ENCODE results near the gene ZDHHC13.
A peak's percentile ranks its signal among the peaks of the same experiment; 100 is the strongest.

ZDHHC13 gene

GRCh38 chr11:19116971-19117759 is at the start of gene ZDHHC13:
Gene ZDHHC13, plus strand, starts transcription at chr11:19117168. Its CDS starts 82 bp downstream, at chr11:19117250.
- peak; percentile 85 to 92 (median 88) for DNase-seq

- peak in 3 of 4 experiments; percentile 3 to 13 (median 9) for DNase-seq
These were observed 45.7 kb upstream of the ZDHHC13 start for GRCh38 chr11:19071255-19071654.

- no peak for DNase-seq
These were observed 44.5 kb upstream of the ZDHHC13 start for GRCh38 chr11:19072464-19072863.

GRCh38 chr11:19073454-19074415 is 43.2 kb upstream of the ZDHHC13 start:
- DNase-seq = no peak

DNA sequence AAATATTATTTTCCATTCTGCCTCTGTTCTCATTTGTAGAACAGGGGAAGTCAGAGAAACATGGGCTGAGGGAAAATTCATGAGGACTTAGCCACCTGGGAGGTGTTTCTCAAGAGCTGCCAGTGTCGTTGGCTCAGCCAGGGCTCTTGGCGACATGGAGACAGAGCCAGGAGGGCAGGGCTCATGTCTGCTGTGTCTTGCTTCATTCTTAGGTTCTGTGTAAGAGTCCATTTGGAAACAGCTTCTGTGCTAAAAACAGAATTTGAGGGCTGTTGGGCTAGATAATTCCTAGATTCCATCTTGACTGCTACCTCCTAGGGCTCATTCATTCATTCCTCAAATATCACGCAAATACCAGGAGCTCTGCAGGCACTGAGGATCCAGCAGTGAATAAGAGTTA is 41.3 kb upstream of the ZDHHC13 start:
- DNase-seq = no peak

- peak in 2 of 4 experiments; percentile 10 to 40 for DNase-seq
These were observed 40.0 kb upstream of the ZDHHC13 start for GRCh38 chr11:19076744-19077589.

GRCh38 chr11:19077965-19078364 is 39.0 kb upstream of the ZDHHC13 start:
- DNase-seq = no peak

- DNase-seq = no peak
These were observed 37.1 kb upstream of the ZDHHC13 start for GRCh38 chr11:19079643-19080440.

GRCh38 chr11:19080579-19080993 is 36.4 kb upstream of the ZDHHC13 start:
- DNase-seq = no peak

DNA sequence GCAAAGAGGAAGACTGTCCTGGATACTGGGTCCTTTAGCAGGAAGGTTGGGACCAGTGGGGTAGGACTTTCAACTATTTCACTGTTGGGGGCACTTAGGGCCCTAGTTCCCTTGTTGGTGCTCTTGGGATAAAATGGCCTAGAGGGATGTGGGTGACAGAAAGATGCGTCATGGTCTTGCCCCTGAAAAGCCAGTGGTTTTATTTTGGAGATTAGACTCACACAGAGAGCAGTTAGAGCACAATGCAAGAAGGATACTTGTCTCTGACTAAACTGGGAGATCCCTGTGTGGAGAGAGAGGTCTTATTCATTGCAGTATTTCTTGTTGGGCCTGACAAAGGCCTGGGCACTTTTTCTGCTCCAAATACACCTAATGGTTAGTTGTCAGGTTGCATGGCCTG is 33.8 kb upstream of the ZDHHC13 start:
- DNase-seq = no peak

- no peak for DNase-seq
These were observed 32.2 kb upstream of the ZDHHC13 start for GRCh38 chr11:19084661-19085315.

DNA sequence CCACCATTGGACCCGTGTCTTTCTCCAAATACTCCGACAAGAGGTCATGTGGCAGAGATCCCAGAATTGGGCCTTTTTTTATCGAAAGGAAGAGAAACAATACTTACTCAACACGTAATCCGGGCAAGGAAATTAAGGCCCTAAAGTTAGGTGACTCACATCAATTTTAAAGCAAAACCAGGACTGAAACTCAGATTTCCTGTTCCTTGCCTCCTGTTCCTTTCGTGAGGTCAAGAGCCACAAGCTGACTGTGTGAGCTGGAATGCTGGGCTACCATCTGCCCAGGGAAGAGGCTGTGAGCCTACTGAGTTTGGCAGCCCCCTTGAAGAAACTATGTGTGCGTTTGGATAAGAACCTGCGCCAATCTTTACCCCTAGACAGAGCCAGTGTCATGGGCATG is 29.3 kb upstream of the ZDHHC13 start:
- no peak for DNase-seq

DNA sequence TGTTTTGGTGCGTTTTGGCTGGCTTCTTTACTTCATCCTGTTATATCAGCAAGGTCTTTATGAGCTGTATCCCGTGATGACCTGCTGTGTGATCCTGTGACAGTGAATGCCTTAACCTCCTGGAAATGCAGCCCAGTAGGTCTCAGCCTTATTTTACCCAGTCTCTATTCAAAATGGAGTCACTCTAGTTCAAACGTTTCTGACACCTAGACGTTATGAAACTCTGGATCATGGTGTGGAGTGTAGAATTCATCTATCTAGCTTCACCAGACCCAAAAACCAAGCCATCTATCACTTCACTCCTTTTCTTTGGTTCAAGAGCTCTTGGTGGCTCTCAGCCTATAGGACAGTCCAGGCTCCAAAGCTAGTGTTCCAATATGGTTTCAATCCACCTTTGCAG is 28.2 kb upstream of the ZDHHC13 start:
- no peak for DNase-seq

DNA sequence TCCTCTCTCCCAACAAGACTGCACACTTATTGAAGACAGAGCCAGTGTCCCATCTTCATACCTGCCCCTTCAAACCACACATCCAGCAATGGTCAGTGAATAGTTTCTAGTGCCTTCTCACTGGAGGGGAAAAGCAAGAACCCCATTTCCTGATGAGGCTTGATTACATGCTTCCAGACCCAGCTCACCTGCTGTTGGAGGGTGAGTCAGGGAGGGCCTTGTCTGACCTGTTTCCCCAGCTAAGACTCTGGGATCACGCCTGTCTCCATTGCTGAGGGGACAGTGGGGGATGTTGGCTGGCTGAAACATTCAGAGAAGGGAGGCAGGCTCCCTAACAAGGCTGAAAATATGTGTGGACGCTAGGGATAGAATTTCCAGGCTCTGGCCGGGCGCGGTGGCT is 27.5 kb upstream of the ZDHHC13 start:
- DNase-seq = no peak

GRCh38 chr11:19091366-19091765 is 25.6 kb upstream of the ZDHHC13 start:
- no peak for DNase-seq

DNA sequence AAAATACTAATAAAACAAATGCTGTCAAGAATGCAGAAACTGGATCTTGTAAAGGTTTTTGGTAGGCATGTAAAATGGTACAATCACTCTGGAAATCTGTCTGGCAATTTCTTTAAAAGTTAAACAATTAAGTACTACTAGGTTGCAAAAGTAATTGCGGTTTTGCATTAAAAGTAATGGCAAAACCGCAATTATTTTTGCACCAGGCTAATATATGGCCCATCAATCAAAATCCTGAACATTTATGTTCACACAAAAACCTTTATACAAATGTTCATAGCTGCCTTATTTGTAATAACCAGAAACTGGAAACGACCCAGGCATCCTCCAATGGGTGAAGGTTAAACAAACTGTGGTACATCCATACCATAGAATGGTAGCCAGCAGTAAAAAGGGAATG is 24.6 kb upstream of the ZDHHC13 start:
- DNase-seq = no peak

- DNase-seq = no peak
These were observed 24.1 kb upstream of the ZDHHC13 start for GRCh38 chr11:19092850-19093249.

DNA sequence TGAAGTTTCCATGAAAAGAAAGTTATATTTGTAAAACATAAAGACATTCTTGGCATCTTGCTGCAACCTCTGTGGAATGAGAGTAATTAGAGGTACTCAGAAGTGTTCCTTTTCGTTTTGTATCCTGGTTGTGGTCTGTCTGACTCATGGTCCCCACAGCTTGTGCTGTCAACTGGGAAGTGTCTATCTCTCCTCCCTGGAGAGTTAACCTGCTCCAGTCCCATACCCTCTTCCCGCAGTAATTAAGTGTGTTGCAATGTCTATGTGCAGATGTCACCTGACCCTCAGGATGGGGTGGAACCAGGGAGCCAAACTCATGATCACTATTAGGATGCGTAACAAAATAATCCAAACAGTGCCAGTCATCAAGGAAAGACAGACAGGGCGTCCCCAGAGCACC is 23.0 kb upstream of the ZDHHC13 start:
- DNase-seq = no peak

GRCh38 chr11:19094859-19095258 is 22.1 kb upstream of the ZDHHC13 start:
- no peak for DNase-seq

GRCh38 chr11:19099093-19099492 is 17.9 kb upstream of the ZDHHC13 start:
- no peak for DNase-seq

DNA sequence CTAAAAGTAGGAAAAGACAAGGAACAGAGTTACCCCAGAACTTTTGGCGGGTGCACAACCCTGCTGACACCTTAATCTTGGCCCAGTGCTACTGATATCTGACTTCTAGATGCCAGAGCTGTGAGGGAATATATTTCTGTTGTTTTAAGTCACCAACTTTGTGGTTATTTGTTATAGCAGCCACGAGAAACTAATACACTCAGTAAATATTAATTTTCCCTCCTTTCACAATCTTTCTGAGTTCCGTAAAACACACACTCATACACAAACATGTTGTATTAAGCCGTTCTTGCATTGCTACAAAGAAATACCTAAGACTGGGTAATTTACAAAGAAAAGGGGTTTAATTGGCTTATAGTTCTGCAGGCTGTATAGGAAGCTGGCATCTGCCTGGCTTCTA is 16.1 kb upstream of the ZDHHC13 start:
- DNase-seq = no peak

All from activated CD4-positive, CD25-positive, alpha-beta regulatory T cell (primary cell).